Parathyroid adenoma (tissue), 2 donors: ENCODE measurements around the gene FTCDNL1.

Experiments used
- H2AFZ ChIP-seq: fragments of 300-600 bp; sonication (generic); one replicate; pipeline ENCODE4 v1.7.0; 2017; ENCODE audit warnings: antibody characterized with exemption, mild to moderate bottlenecking
- H3K27ac ChIP-seq: fragments of 300-600 bp; sonication (generic); one replicate; pipeline ENCODE4 v1.7.0; 2017
- H3K27me3 ChIP-seq: fragments of 300-600 bp; sonication (generic); one replicate; pipeline ENCODE4 v1.7.0; 2017; ENCODE audit warnings: low read length; ENCODE audit not compliant: control insufficient read depth, insufficient read depth
- H3K36me3 ChIP-seq: fragments of 300-600 bp; sonication (generic); one replicate; pipeline ENCODE4 v1.7.0; 2017; ENCODE audit warnings: low read length; ENCODE audit not compliant: control insufficient read depth, insufficient read depth
- H3K4me1 ChIP-seq: fragments of 300-600 bp; sonication (generic); one replicate; pipeline ENCODE4 v1.7.0; 2017; ENCODE audit warnings: control low read depth
- H3K4me2 ChIP-seq: fragments of 300-600 bp; sonication (generic); one replicate; pipeline ENCODE4 v1.7.0; 2017; ENCODE audit warnings: low read length
- H3K4me3 ChIP-seq: fragments of 300-600 bp; sonication (generic); one replicate; pipeline ENCODE4 v1.7.0; 2017; ENCODE audit warnings: low read depth, low read length
- H3K79me2 ChIP-seq: fragments of 300-600 bp; sonication (generic); one replicate; pipeline ENCODE4 v1.7.0; 2017; ENCODE audit warnings: control low read depth
- H3K9ac ChIP-seq: fragments of 300-600 bp; sonication (generic); one replicate; pipeline ENCODE4 v1.7.0; 2017; ENCODE audit warnings: mild to moderate bottlenecking
- H3K9me3 ChIP-seq: fragments of 300-600 bp; sonication (generic); one replicate; pipeline ENCODE4 v1.7.0; 2017; ENCODE audit warnings: low read length; ENCODE audit not compliant: control insufficient read depth
- TF ChIP-seq, protein P1 (sequence below): fragments of 300-600 bp; sonication (generic); IDR thresholded peaks from one replicate; pipeline ENCODE4 v1.7.0; 2017; ENCODE audit warnings: antibody characterized with exemption, mild to moderate bottlenecking
- donor health status: primary hyperparathyroidism.

The FTCDNL1 gene

DNA sequence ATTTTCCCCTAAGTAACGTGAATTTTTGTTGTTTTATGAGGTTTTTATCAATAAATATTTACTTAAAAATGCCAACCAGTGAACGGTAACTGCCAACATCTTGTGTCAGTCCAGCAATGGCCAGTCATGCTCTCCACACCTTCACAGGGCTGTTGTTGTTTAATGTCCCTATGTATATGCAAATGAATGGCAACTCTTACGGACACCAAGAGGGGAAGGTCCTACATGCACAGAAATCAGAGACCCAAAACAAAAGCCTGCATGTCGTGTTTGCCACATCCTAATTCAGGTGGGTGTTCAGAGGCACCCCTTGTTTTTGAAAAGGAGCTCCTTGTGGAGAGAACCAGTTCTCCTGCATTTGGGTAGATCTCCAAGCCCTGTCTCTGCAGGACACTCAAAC lies 4.8 kb upstream of the FTCDNL1 start:
- H3K4me2 ChIP-seq: no peak overlapping the region
- H3K9me3 ChIP-seq: no peaks in the 10 kb centered on the region
- no peak overlapping the region for H3K27ac ChIP-seq
- H2AFZ ChIP-seq: no peak overlapping the region
- H3K4me1 ChIP-seq: no peaks in the 10 kb centered on the region
- no peaks in the 10 kb centered on the region for H3K36me3 ChIP-seq
- H3K79me2 ChIP-seq: no peaks in the 10 kb centered on the region
- H3K27me3 ChIP-seq: no peaks in the 10 kb centered on the region
- TF ChIP-seq, protein P1, sequence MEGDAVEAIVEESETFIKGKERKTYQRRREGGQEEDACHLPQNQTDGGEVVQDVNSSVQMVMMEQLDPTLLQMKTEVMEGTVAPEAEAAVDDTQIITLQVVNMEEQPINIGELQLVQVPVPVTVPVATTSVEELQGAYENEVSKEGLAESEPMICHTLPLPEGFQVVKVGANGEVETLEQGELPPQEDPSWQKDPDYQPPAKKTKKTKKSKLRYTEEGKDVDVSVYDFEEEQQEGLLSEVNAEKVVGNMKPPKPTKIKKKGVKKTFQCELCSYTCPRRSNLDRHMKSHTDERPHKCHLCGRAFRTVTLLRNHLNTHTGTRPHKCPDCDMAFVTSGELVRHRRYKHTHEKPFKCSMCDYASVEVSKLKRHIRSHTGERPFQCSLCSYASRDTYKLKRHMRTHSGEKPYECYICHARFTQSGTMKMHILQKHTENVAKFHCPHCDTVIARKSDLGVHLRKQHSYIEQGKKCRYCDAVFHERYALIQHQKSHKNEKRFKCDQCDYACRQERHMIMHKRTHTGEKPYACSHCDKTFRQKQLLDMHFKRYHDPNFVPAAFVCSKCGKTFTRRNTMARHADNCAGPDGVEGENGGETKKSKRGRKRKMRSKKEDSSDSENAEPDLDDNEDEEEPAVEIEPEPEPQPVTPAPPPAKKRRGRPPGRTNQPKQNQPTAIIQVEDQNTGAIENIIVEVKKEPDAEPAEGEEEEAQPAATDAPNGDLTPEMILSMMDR: no peak
- H3K4me3 ChIP-seq: no peak overlapping the region
- H3K9ac ChIP-seq: no peak overlapping the region

GRCh38 chr2:199851883-199852282 lies 891 bp upstream of the FTCDNL1 start:
- no peak overlapping the region for H3K9ac ChIP-seq
- TF ChIP-seq, protein P1: no peak

GRCh38 chr2:199851501-199851810 lies 464 bp upstream of the FTCDNL1 start:
- H3K27ac ChIP-seq: peak overlapping the region; percentile 52
- peak overlapping the region; percentile 79 for H3K4me3 ChIP-seq
- TF ChIP-seq, protein P1: no peak

More at GRCh38 chr2:199851883-199852282, 891 bp upstream of the FTCDNL1 start:
- no peaks in the 10 kb centered on the region for H3K79me2 ChIP-seq
- no peaks in the 10 kb centered on the region for H3K4me1 ChIP-seq
- no peak overlapping the region for H3K4me3 ChIP-seq
- no peaks in the 10 kb centered on the region for H3K9me3 ChIP-seq
- H3K36me3 ChIP-seq: no peaks in the 10 kb centered on the region
- no peak overlapping the region for H3K4me2 ChIP-seq
- H2AFZ ChIP-seq: no peak overlapping the region
- H3K27ac ChIP-seq: no peak overlapping the region
- no peaks in the 10 kb centered on the region for H3K27me3 ChIP-seq

GRCh38 chr2:199850218-199850717 lies 724 bp downstream of the FTCDNL1 start:
- Histone ChIP-seq H3K4me1 (no peaks in the 10 kb centered on the region), H3K27ac (no peak overlapping the region), H2AFZ (peak overlapping the region; percentile 96), H3K36me3 (no peaks in the 10 kb centered on the region), H3K4me3 (peak overlapping the region; percentile 71), H3K9me3 (no peaks in the 10 kb centered on the region), H3K79me2 (no peaks in the 10 kb centered on the region), H3K9ac (no peak overlapping the region), H3K4me2 (peak overlapping the region; percentile 81), H3K27me3 (no peaks in the 10 kb centered on the region)
- TF ChIP-seq, protein P1: no peak

More at GRCh38 chr2:199851501-199851810, 464 bp upstream of the FTCDNL1 start:
- H3K4me1 ChIP-seq: no peaks in the 10 kb centered on the region
- peak overlapping the region; percentile 97 for H3K4me2 ChIP-seq
- no peak overlapping the region for H3K9ac ChIP-seq
- no peaks in the 10 kb centered on the region for H3K27me3 ChIP-seq
- H3K36me3 ChIP-seq: no peaks in the 10 kb centered on the region
- H3K9me3 ChIP-seq: no peaks in the 10 kb centered on the region
- no peaks in the 10 kb centered on the region for H3K79me2 ChIP-seq
- H2AFZ ChIP-seq: peak overlapping the region; percentile 92

GRCh38 chr2:199848389-199849130 lies 2.4 kb downstream of the FTCDNL1 start:
- no peak overlapping the region for H3K4me3 ChIP-seq
- no peak overlapping the region for H3K9ac ChIP-seq
- H3K4me2 ChIP-seq: no peak overlapping the region
- TF ChIP-seq, protein P1: no peak
- no peaks in the 10 kb centered on the region for H3K79me2 ChIP-seq
- H3K27me3 ChIP-seq: no peaks in the 10 kb centered on the region
- H3K9me3 ChIP-seq: no peaks in the 10 kb centered on the region
- H2AFZ ChIP-seq: no peak overlapping the region
- H3K36me3 ChIP-seq: no peaks in the 10 kb centered on the region
- no peak overlapping the region for H3K27ac ChIP-seq
- no peaks in the 10 kb centered on the region for H3K4me1 ChIP-seq
